Ecto neural progenitor cell (in vitro differentiated cells): ENCODE measurements around the gene PIK3CD.

Experiments
- DNase-seq: peaks from one replicate; pipeline ENCODE4 v3.0.0-alpha.2; 2018; ENCODE audit warnings: low spot score

PIK3CD gene

GRCh38 chr1:9719978-9720722, 68.6 kb downstream of the PIK3CD start:
- DNase-seq = no peak

- no peak for DNase-seq
Measured at GRCh38 chr1:9720785-9721605, 69.5 kb downstream of the PIK3CD start.

- peak; percentile 88 for DNase-seq
Measured at GRCh38 chr1:9721606-9722377, 70.3 kb downstream of the PIK3CD start.

GRCh38 chr1:9722378-9722749, 70.8 kb downstream of the PIK3CD start:
- DNase-seq = no peak

- DNase-seq = no peak
Measured at GRCh38 chr1:9723068-9723805, 71.7 kb downstream of the PIK3CD start.

GRCh38 chr1:9723926-9724325, 72.4 kb downstream of the PIK3CD start:
- DNase-seq = no peak

GRCh38 chr1:9724706-9725476, 73.4 kb downstream of the PIK3CD start:
- DNase-seq = peak; percentile 78

GRCh38 chr1:9726406-9726805, 74.9 kb downstream of the PIK3CD start:
- DNase-seq = no peak

GRCh38 chr1:9726905-9727595, 75.5 kb downstream of the PIK3CD start:
- no peak for DNase-seq

GRCh38 chr1:9728451-9729295, 77.1 kb downstream of the PIK3CD start:
- no peak for DNase-seq

GRCh38 chr1:9729523-9729922, 78.0 kb downstream of the PIK3CD start:
- DNase-seq = no peak

- no peak for DNase-seq
Measured at GRCh38 chr1:9730096-9730901, 78.8 kb downstream of the PIK3CD start.

- no peak for DNase-seq
Measured at GRCh38 chr1:9731051-9731537, 79.6 kb downstream of the PIK3CD start.

- DNase-seq = no peak
Measured at GRCh38 chr1:9731561-9731960, 80.0 kb downstream of the PIK3CD start.

GRCh38 chr1:9732123-9732971, 80.8 kb downstream of the PIK3CD start:
- DNase-seq = no peak

GRCh38 chr1:9733160-9733789, 81.7 kb downstream of the PIK3CD start:
- no peak for DNase-seq

GRCh38 chr1:9735800-9736199, 84.3 kb downstream of the PIK3CD start:
- no peak for DNase-seq
